SJSA1 (cell line): ENCODE data around the gene NKX2-8. TPM values are rescaled to one million over a fixed set of nuclear protein-coding genes. Genes with fewer than 3 reads are reported as not detected.
"Not testable (repeated sequence)": the region's sequence is repeated elsewhere in the genome, so short reads cannot be mapped to it uniquely, and the experiment has no call there.

Experiments used
- DNase-seq, 2 experiments: peaks; one replicate each; pipeline ENCODE4 v3.0.0-alpha.2; 2015 to 2020; ENCODE audit warnings: low spot score in 2 of 2, low read depth in 1 of 2
- H3K27ac ChIP-seq: fragments of 250-450 bp; sonication (Bioruptor Pico); 2 replicates; pipeline ENCODE4 v1.5.1; 2020; ENCODE audit warnings: mild to moderate bottlenecking, moderate library complexity
- H3K27me3 ChIP-seq: fragments of 250-450 bp; sonication (Bioruptor Pico); replicated peaks from 2 replicates; pipeline ENCODE4 v1.5.1; 2020; ENCODE audit warnings: mild to moderate bottlenecking, moderate library complexity
- H3K36me3 ChIP-seq: fragments of 250-450 bp; sonication (Bioruptor Pico); 2 replicates; pipeline ENCODE4 v1.5.1; 2020; ENCODE audit warnings: mild to moderate bottlenecking
- H3K4me1 ChIP-seq: fragments of 250-450 bp; sonication (Bioruptor Pico); replicated peaks from 2 replicates; pipeline ENCODE4 v1.6.1; 2021; ENCODE audit warnings: mild to moderate bottlenecking
- H3K4me3 ChIP-seq: fragments of 250-450 bp; sonication (Bioruptor Pico); 2 replicates; pipeline ENCODE4 v1.5.1; 2020; ENCODE audit warnings: mild to moderate bottlenecking
- H3K9me3 ChIP-seq: fragments of 250-450 bp; sonication (Bioruptor Pico); replicated peaks from 2 replicates; pipeline ENCODE4 v1.5.1; 2020; ENCODE audit warnings: mild to moderate bottlenecking
- total RNA-seq: library from RNA; depleted of rRNA; stranded (reverse); fragments of >200 nt; shearing (Covaris generic); gene quantifications from 2 replicates; pipeline ENCODE4 v1.2.3, GENCODE V29; 2014; rRNA removed

Gene NKX2-8
- total RNA-seq, 1 experiment from 2014 or later: not detected

DNA sequence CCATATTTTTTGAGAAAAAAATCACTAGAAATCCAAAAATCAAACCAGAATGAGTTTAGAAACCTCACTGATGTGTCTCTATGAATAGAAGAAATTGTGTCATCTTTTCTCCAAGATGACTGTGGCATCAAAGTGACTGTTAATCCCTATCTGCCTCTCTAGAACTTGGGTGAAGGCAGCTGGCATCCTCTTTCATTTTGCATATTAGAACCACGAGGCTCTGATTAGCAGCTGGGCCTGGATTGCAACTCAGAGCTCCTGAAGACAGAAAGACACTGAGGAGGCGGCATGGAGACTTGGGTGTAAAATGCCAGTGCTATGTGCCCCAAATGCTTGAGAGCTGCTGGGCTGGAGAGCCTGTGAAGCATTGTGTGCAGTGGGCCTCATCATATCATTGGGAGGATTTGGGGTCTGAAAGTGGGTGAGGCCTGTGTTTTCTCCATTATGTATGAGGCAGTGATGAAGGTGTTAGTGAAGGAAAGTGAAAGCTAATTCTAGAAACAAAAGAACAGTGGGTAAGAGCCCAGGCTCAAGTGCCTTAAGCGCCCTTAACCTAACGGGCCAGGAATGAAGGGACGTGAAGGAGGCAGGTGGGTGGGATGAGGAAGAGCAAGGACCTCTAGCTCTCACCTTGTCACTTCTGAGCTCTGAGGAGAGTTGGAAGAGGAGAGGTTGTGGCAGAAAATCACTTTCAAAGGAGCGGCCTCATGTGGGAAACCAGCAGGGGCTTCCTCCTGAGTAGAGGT, 26.2 kb downstream of the NKX2-8 start:
- no peaks in the 10 kb centered on the region for H3K36me3 ChIP-seq
- no peaks in the 10 kb centered on the region for H3K4me1 ChIP-seq
- no peak overlapping the region for H3K27ac ChIP-seq
- no peaks in the 10 kb centered on the region for H3K9me3 ChIP-seq
- H3K27me3 ChIP-seq: 0 out of 2 replicates have a peak, but pooled peaks cover 2% of the 10 kb centered on the region
- DNase-seq: no peak
- H3K4me3 ChIP-seq: no peak overlapping the region

DNA sequence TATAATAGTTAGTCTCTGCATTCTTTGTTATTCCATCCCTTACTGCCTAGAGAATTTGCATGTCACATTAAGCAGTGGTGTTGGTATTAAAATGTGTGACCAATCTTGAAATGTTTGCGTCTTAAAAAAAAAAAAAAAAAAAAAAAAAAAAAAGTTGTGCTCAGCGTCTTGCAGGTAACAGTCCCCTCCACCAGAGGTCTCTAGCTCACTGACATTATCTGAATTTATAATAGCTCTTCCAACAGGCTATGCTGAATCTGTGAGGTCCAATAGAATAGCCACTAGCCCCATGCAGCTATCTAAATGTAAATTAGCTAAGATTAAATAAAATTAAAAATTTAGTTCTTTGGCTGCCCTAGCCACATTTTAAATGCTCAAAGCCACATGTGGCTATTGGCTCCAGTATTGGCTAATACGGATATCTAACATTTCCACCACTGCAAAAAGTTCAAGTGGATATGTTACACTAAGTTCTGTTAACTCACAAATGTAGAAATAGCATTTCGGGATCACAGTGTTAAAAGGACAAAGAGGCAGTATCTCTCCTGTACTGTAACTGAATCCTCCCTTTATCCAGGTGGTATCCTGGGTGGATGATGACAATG, 28.7 kb downstream of the NKX2-8 start:
- no peak overlapping the region for H3K4me3 ChIP-seq
- DNase-seq: peak in 1 of 2 experiments; percentile 23
- no peaks in the 10 kb centered on the region for H3K36me3 ChIP-seq

DNA sequence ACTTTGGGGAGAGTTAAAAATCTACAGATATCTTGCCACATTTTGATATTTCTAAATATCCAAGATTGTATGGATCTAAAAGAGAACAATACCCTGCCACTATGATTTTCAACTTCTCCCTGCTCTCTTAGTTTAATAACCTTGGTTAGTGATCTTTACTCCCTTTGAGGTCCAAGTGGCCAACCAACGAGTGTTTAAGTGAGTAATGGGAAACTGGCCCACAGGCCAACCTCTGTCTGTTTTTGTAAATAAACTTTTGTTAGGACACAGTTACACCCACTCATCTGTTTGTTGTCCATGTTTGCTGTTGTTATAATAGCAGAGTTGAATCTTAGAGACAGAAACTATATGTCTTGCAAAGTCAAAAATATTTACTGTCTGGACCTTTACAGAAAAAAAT, 31.5 kb downstream of the NKX2-8 start:
- Histone ChIP-seq H3K4me1 (no peaks in the 10 kb centered on the region), H3K4me3 (no peak overlapping the region), H3K9me3 (no peaks in the 10 kb centered on the region), H3K27me3 (peaks cover 2% of the 10 kb centered on the region; the same call in 1 of the 2 replicates), H3K36me3 (no peaks in the 10 kb centered on the region), H3K27ac (no peak overlapping the region)
- no peak for DNase-seq

More for the DNA sequence above, 28.7 kb downstream of the NKX2-8 start:
- H3K9me3 ChIP-seq: no peaks in the 10 kb centered on the region
- H3K27ac ChIP-seq: no peak overlapping the region
- H3K4me1 ChIP-seq: no peaks in the 10 kb centered on the region
- H3K27me3 ChIP-seq: 0 out of 2 replicates have a peak, but pooled peaks cover 2% of the 10 kb centered on the region

DNA sequence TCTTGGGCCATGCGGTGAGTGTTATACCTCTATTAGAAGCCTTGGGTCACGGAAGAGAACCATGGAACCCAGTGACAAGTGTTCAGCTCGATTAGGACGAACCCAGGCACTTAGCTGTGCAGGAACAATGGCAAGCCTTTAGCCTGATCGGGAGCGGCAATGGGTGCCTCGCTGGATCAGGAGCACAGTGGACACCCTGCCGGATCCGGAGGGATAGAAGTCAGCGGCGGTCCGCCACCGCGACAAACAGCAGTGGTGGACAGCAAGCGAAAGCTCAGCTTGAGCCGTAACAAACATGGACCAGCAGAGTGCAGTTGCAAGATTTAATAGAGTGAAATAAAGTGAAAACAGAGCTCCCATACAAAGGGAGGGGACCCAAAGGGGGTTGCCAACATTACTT, 38.1 kb downstream of the NKX2-8 start:
- H3K9me3 ChIP-seq, H3K36me3 ChIP-seq, H3K4me3 ChIP-seq, H3K4me1 ChIP-seq, H3K27me3 ChIP-seq, H3K27ac ChIP-seq, DNase-seq: not testable (repeated sequence)

DNA sequence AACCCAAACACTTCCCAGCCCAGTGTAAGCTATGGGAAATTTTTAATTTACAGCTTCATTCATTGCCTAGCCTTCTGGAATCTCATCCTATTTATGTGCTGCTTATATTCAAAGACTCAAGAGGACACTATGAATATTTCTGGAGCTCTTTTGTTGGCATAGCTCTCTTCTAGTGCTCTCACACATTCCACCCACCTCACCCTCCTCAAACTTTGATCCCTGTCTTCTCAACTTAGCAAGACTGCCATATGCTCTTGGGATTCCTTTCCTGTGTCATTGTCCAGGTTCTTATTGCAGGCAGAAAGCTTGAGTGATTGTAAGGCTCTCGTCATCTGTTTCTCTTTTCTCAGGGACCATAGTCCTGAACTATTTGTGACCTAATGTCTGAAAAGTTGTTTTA, 44.4 kb downstream of the NKX2-8 start:
- Histone ChIP-seq H3K27me3 (no peaks in the 10 kb centered on the region), H3K4me1 (no peaks in the 10 kb centered on the region), H3K36me3 (no peaks in the 10 kb centered on the region), H3K27ac (no peak overlapping the region), H3K9me3 (no peaks in the 10 kb centered on the region), H3K4me3 (no peak overlapping the region)
- no peak for DNase-seq

Other genes starting within 250 kb of the NKX2-8 start
- gene NKX2-1, start 62.4 kb downstream of the NKX2-8 start, total RNA-seq: not detected in 2 replicates
- gene PAX9, start 79.2 kb upstream of the NKX2-8 start, total RNA-seq: 1.0 and 3.8 TPM in 2 replicates